Nephron progenitor cell (in vitro differentiated cells): Measurements from ENCODE around the gene RUNDC1.

Experiments
- DNase-seq: peaks from one replicate; pipeline ENCODE4 v3.0.0; 2021
- H3K27ac Mint-ChIP-seq: 2 replicates; pipeline ENCODE4 v1.8.0; 2021; ENCODE audit warnings: mild to moderate bottlenecking, moderate library complexity, mixed read lengths
- H3K27me3 Mint-ChIP-seq: 2 replicates; pipeline ENCODE4 v1.8.0; 2021; ENCODE audit warnings: mild to moderate bottlenecking, low read depth, mixed read lengths; ENCODE audit not compliant: poor library complexity
- H3K36me3 Mint-ChIP-seq: 2 replicates; pipeline ENCODE4 v1.8.0; 2021; ENCODE audit warnings: low read depth, mixed read lengths
- H3K4me1 Mint-ChIP-seq: 2 replicates; pipeline ENCODE4 v1.8.0; 2021; ENCODE audit warnings: mixed read lengths
- H3K4me3 Mint-ChIP-seq: 2 replicates; pipeline ENCODE4 v1.8.0; 2021; ENCODE audit warnings: mild to moderate bottlenecking, moderate library complexity, mixed read lengths
- H3K9me3 Mint-ChIP-seq: 2 replicates; pipeline ENCODE4 v1.8.0; 2021; ENCODE audit warnings: mild to moderate bottlenecking, moderate library complexity, mixed read lengths
- CTCF ChIP-seq: fragments of 200-600 bp; sonication (generic); IDR thresholded peaks from 2 replicates; pipeline ENCODE4 v1.5.0; 2021; ENCODE audit warnings: antibody characterized with exemption

RUNDC1 gene

GRCh38 chr17:43042025-43042628 is 61.8 kb downstream of the RUNDC1 start:
- Mint-ChIP-seq H3K4me3 (no peak overlapping the region), H3K36me3 (peaks cover 9% of the 10 kb centered on the region), H3K27me3 (no peaks in the 10 kb centered on the region), H3K9me3 (no peaks in the 10 kb centered on the region), H3K4me1 (peaks cover 36% of the 10 kb centered on the region), H3K27ac (peak overlapping the region; percentile 83)
- TF ChIP-seq CTCF: no peak
- DNase-seq: no peak
